Activated CD8-positive, alpha-beta T cell treated with anti-CD3 and anti-CD28 coated beads for 36 hours (primary cell): ENCODE data around the gene FABP7. TPM values are rescaled to one million over a fixed set of nuclear protein-coding genes. Genes with fewer than 3 reads are reported as not detected.

Experiments
- ATAC-seq: fragments of 200-7000 bp; cut with Tn5 transposase; one replicate; pipeline ENCODE4 v1.10.0; 2021; ENCODE audit warnings: mild to moderate bottlenecking, moderate library complexity
- CTCF ChIA-PET: fragments of 350-600 bp; sonication (Branson Sonifier 250); formaldehyde crosslinking; loops from one replicate; lab custom pipeline; 2021; ENCODE audit warnings: antibody characterized with exemption; lab: Charles Lee
- POLR2A ChIA-PET: fragments of 350-600 bp; sonication (Branson Sonifier 250); formaldehyde crosslinking; loops from one replicate; lab custom pipeline; 2021; ENCODE audit warnings: antibody characterized with exemption; lab: Charles Lee
- DNase-seq: peaks from one replicate; pipeline ENCODE4 v3.0.0-alpha.2; 2020
- H3K27ac Mint-ChIP-seq: one replicate; pipeline ENCODE4 v1.8.0; 2021; ENCODE audit warnings: mild to moderate bottlenecking, mixed read lengths
- H3K27me3 Mint-ChIP-seq: one replicate; pipeline ENCODE4 v1.8.0; 2021; ENCODE audit warnings: mixed read lengths
- H3K36me3 Mint-ChIP-seq: one replicate; pipeline ENCODE4 v1.8.0; 2021; ENCODE audit warnings: low read depth, mixed read lengths
- H3K4me1 Mint-ChIP-seq: one replicate; pipeline ENCODE4 v1.8.0; 2021; ENCODE audit warnings: low read depth, mixed read lengths
- H3K4me3 Mint-ChIP-seq: one replicate; pipeline ENCODE4 v1.8.0; 2021; ENCODE audit warnings: mild to moderate bottlenecking, moderate library complexity, mixed read lengths
- H3K9me3 Mint-ChIP-seq: one replicate; pipeline ENCODE4 v1.8.0; 2021; ENCODE audit warnings: mixed read lengths
- intact Hi-C: fragments of 100-400 bp; cut with micrococcal nuclease; formaldehyde crosslinking; loops from one replicate; pipeline ENCODE4 v1.10.0; 2022
- total RNA-seq, 2 experiments: library from RNA; stranded (reverse); gene quantifications; one replicate each; pipeline ENCODE4 v1.2.3, GENCODE V29; 2021
- TF ChIP-seq, protein P1 (sequence below): fragments of 200-600 bp; IDR thresholded peaks from one replicate; pipeline ENCODE4 v1.8.0; 2022; ENCODE audit warnings: antibody characterized with exemption, mild to moderate bottlenecking

FABP7 gene
- total RNA-seq, 2 experiments from 2014 or later, result not detected

GRCh38 chr6:122801397-122801796 lies 21.9 kb downstream of the FABP7 start:
- TF ChIP-seq, protein P1, sequence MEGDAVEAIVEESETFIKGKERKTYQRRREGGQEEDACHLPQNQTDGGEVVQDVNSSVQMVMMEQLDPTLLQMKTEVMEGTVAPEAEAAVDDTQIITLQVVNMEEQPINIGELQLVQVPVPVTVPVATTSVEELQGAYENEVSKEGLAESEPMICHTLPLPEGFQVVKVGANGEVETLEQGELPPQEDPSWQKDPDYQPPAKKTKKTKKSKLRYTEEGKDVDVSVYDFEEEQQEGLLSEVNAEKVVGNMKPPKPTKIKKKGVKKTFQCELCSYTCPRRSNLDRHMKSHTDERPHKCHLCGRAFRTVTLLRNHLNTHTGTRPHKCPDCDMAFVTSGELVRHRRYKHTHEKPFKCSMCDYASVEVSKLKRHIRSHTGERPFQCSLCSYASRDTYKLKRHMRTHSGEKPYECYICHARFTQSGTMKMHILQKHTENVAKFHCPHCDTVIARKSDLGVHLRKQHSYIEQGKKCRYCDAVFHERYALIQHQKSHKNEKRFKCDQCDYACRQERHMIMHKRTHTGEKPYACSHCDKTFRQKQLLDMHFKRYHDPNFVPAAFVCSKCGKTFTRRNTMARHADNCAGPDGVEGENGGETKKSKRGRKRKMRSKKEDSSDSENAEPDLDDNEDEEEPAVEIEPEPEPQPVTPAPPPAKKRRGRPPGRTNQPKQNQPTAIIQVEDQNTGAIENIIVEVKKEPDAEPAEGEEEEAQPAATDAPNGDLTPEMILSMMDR, result no peak
- peaks cover 3% of the 10 kb centered on the region for H3K4me1 Mint-ChIP-seq
- H3K4me3 Mint-ChIP-seq, result no peak overlapping the region
- H3K27me3 Mint-ChIP-seq, result peaks cover 3% of the 10 kb centered on the region
- no peaks in the 10 kb centered on the region for H3K36me3 Mint-ChIP-seq
- ATAC-seq (no peak), DNase-seq (no peak)
- H3K27ac Mint-ChIP-seq, result no peak overlapping the region
- CTCF ChIA-PET, result interaction anchor here (0.7 to 1.5 kb wide), 2 partner anchors 12 to 38 kb away, joined by 3 to 4 read pairs; no protein-coding TSS in a partner anchor
- POLR2A ChIA-PET, result interaction anchor here (0.8 to 1.2 kb wide), 2 partner anchors 11 to 14 kb away, joined by 3 to 4 read pairs; no protein-coding TSS in a partner anchor
- H3K9me3 Mint-ChIP-seq, result no peaks in the 10 kb centered on the region
- intact Hi-C loops, result no loop called here

DNA sequence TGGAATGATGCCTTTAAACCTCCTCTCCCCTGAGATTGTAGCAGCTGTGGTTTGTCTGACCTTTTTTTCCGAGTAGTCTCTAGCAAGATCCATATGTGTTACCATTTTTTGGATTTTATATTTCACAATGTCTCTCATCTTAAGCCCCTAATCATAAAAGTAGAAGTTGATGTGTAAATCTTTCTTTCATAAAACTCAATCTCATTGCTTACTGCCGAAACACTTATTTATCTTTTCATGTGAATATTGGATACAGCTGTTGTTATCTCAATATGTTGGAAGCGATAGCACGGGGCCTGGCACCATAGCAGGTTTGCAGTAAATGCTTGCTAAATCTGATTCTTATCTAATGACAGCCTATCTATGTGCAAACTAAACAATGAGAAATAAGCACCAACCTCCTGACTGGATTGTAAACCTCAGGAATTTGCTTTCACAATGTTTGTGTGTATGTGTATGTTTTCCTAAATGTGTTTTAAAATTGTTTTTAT lies 23.7 kb downstream of the FABP7 start:
- CTCF ChIA-PET, result interaction anchor here (1.0 kb wide), 1 partner anchor 36 kb away, joined by 3 read pairs; no protein-coding TSS in a partner anchor

GRCh38 chr6:122804962-122805485 lies 25.5 kb downstream of the FABP7 start:
- CTCF ChIA-PET, result no interaction called here
- TF ChIP-seq, protein P1, result no peak
- Mint-ChIP-seq H3K27me3 (no peaks in the 10 kb centered on the region), H3K4me3 (no peak overlapping the region), H3K4me1 (no peaks in the 10 kb centered on the region), H3K27ac (no peak overlapping the region), H3K36me3 (no peaks in the 10 kb centered on the region), H3K9me3 (no peaks in the 10 kb centered on the region)
- intact Hi-C loops, result no loop called here
- DNase-seq (no peak), ATAC-seq (no peak)
- POLR2A ChIA-PET, result no interaction called here

More for the DNA sequence above, 23.7 kb downstream of the FABP7 start:
- H3K9me3 Mint-ChIP-seq, result no peaks in the 10 kb centered on the region
- DNase-seq, result no peak
- intact Hi-C loops, result no loop called here
- POLR2A ChIA-PET, result no interaction called here
- no peaks in the 10 kb centered on the region for H3K4me1 Mint-ChIP-seq
- ATAC-seq, result no peak
- no peak overlapping the region for H3K4me3 Mint-ChIP-seq
- H3K36me3 Mint-ChIP-seq, result no peaks in the 10 kb centered on the region
- TF ChIP-seq, protein P1, result no peak
- no peaks in the 10 kb centered on the region for H3K27me3 Mint-ChIP-seq
- H3K27ac Mint-ChIP-seq, result no peak overlapping the region

GRCh38 chr6:122806291-122806690 lies 26.8 kb downstream of the FABP7 start:
- POLR2A ChIA-PET, result no interaction called here
- intact Hi-C loops, result no loop called here
- Mint-ChIP-seq H3K27ac (no peak overlapping the region), H3K4me3 (no peak overlapping the region), H3K27me3 (no peaks in the 10 kb centered on the region), H3K4me1 (no peaks in the 10 kb centered on the region), H3K9me3 (no peaks in the 10 kb centered on the region), H3K36me3 (no peaks in the 10 kb centered on the region)
- TF ChIP-seq, protein P1, result no peak
- CTCF ChIA-PET, result no interaction called here
- ATAC-seq (no peak), DNase-seq (no peak)

- Mint-ChIP-seq H3K4me3 (no peak overlapping the region), H3K4me1 (no peaks in the 10 kb centered on the region), H3K27me3 (no peaks in the 10 kb centered on the region), H3K9me3 (no peaks in the 10 kb centered on the region), H3K27ac (no peak overlapping the region), H3K36me3 (no peaks in the 10 kb centered on the region)
- intact Hi-C loops, result no loop called here
- ChIA-PET POLR2A (no interaction called here), CTCF (interaction anchor here (0.9 to 1.3 kb wide), 2 partner anchors 31 to 77 kb away, joined by 3 to 5 read pairs; no protein-coding TSS in a partner anchor)
- DNase-seq, result no peak
- ATAC-seq, result no peak
- TF ChIP-seq, protein P1, result no peak
Measured at GRCh38 chr6:122808121-122808885, 28.8 kb downstream of the FABP7 start.
